Type B pancreatic cell (in vitro differentiated cells): Measurements from ENCODE around the gene TOPBP1. TPM values are rescaled to one million over a fixed set of nuclear protein-coding genes. Genes with fewer than 3 reads are reported as not detected.

Experiments used
- DNase-seq: peaks from one replicate; pipeline ENCODE4 v3.0.0; 2021; ENCODE audit warnings: mixed read lengths; ENCODE audit not compliant: unreplicated experiment; ENCODE audit errors: extremely low spot score
- H3K27ac Mint-ChIP-seq: 2 replicates; pipeline ENCODE4 v1.8.0; 2021; ENCODE audit warnings: mild to moderate bottlenecking, mixed read lengths
- H3K27me3 Mint-ChIP-seq: 2 replicates; pipeline ENCODE4 v1.8.0; 2021; ENCODE audit warnings: mixed read lengths
- H3K36me3 Mint-ChIP-seq: 2 replicates; pipeline ENCODE4 v1.8.0; 2021; ENCODE audit warnings: mixed read lengths
- H3K4me1 Mint-ChIP-seq: one replicate; pipeline ENCODE4 v1.8.0; 2021; ENCODE audit warnings: mixed read lengths; ENCODE audit not compliant: unreplicated experiment
- H3K4me3 Mint-ChIP-seq: 2 replicates; pipeline ENCODE4 v1.8.0; 2021; ENCODE audit warnings: mild to moderate bottlenecking, mixed read lengths
- H3K9me3 Mint-ChIP-seq: 2 replicates; pipeline ENCODE4 v1.8.0; 2021; ENCODE audit warnings: mixed read lengths
- total RNA-seq: library from RNA; stranded (reverse); gene quantifications from 2 replicates; pipeline ENCODE4 v1.2.1, GENCODE V29; 2021; ENCODE audit warnings: low replicate concordance
- TF ChIP-seq, protein P1 (sequence below): fragments of 200-600 bp; sonication (generic); conservative IDR thresholded peaks from 2 replicates; pipeline ENCODE4 v1.5.0; 2021; ENCODE audit warnings: antibody characterized with exemption, mild to moderate bottlenecking

TOPBP1 gene
- total RNA-seq, 1 donor from 2014 or later, result 44.4 TPM

DNA sequence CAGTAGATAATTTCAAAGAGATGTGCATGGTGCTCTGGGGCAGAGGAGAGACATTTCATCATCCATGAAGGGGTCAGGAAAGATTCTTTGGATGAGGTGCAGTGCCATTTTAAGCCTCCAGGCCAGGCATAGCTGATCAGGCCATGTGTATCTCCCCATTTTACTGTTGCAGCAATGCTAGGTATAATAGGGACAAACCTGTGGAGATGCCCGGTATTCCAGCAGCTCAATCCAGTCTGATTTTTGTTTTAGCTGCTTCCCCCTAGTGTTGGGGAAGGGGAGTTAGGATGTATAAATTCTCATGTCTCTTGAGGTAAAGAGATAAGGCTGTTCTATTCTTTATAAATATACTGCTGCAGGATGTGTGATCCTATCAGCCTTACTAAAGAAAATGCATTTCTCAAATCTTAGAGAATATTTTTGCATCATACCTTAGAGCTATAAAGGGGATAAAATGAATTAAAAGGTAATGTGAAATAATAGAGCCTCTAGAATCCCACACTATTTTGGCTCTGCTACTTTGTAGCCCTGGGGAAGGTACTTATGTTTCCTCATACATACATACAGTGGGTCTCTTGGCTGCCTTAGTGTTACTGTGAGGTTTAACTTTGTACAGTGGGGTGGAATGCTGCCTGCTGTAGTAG, 83.1 kb downstream of the TOPBP1 start:
- Mint-ChIP-seq H3K9me3 (no peaks in the 10 kb centered on the region), H3K4me3 (peak overlapping the region; percentile 55), H3K27me3 (no peaks in the 10 kb centered on the region), H3K27ac (peak overlapping the region; percentile 51), H3K4me1 (peaks cover 32% of the 10 kb centered on the region), H3K36me3 (peaks cover 31% of the 10 kb centered on the region)
- no peak for DNase-seq
- TF ChIP-seq, protein P1, sequence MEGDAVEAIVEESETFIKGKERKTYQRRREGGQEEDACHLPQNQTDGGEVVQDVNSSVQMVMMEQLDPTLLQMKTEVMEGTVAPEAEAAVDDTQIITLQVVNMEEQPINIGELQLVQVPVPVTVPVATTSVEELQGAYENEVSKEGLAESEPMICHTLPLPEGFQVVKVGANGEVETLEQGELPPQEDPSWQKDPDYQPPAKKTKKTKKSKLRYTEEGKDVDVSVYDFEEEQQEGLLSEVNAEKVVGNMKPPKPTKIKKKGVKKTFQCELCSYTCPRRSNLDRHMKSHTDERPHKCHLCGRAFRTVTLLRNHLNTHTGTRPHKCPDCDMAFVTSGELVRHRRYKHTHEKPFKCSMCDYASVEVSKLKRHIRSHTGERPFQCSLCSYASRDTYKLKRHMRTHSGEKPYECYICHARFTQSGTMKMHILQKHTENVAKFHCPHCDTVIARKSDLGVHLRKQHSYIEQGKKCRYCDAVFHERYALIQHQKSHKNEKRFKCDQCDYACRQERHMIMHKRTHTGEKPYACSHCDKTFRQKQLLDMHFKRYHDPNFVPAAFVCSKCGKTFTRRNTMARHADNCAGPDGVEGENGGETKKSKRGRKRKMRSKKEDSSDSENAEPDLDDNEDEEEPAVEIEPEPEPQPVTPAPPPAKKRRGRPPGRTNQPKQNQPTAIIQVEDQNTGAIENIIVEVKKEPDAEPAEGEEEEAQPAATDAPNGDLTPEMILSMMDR, result peak; percentile 81

DNA sequence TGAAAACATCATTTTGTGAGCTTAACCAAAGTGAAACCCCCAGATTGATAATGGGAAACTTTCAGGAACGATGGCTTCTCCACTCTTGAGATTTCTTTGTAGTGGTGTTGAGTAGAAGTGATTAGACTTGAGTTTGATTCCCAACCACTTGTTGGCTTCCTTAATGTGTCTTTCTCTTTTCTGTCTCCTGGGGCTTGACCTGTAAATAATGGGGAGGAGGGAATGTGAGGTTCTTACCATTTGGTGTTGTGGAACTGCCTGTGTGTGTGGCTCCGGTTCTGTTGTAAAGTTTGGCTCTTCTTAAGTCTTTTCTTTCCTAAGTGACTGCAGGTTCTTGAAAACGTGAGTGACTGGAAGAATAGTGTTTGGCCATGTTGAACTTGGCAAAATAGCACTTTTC, 85.6 kb downstream of the TOPBP1 start:
- no peaks in the 10 kb centered on the region for H3K9me3 Mint-ChIP-seq
- TF ChIP-seq, protein P1, result no peak
- peak overlapping the region; percentile 48 for H3K27ac Mint-ChIP-seq
- peak overlapping the region; percentile 82 for H3K4me3 Mint-ChIP-seq
- H3K4me1 Mint-ChIP-seq, result peaks cover 39% of the 10 kb centered on the region
- H3K27me3 Mint-ChIP-seq, result no peaks in the 10 kb centered on the region
- no peak for DNase-seq
- peaks cover 31% of the 10 kb centered on the region for H3K36me3 Mint-ChIP-seq

DNA sequence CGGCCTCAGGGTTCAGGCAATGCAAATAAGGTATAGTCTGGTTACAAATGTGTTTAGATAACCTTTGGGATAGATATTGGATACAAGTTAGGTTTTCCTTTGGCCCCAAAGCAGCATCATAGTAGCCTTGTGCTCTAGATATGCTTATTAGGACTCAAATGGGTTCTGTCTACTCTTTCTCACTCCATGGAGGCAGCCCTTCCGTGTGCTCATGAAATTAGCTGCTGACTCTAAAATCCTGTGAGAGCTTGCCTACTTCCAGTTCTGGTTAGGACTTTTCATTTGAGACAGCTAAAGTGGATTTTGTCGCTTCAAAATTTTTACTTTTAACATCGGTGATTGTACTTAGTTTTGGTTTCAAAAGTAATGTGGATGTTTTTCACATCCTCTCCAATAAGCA, 86.7 kb downstream of the TOPBP1 start:
- TF ChIP-seq, protein P1, result no peak
- H3K36me3 Mint-ChIP-seq, result peaks cover 30% of the 10 kb centered on the region
- H3K4me1 Mint-ChIP-seq, result peaks cover 43% of the 10 kb centered on the region
- peak overlapping the region; percentile 94 for H3K4me3 Mint-ChIP-seq
- no peak for DNase-seq
- H3K9me3 Mint-ChIP-seq, result no peaks in the 10 kb centered on the region
- no peaks in the 10 kb centered on the region for H3K27me3 Mint-ChIP-seq
- peak overlapping the region; percentile 95 for H3K27ac Mint-ChIP-seq

GRCh38 chr3:133574260-133574881, 87.4 kb downstream of the TOPBP1 start:
- no peaks in the 10 kb centered on the region for H3K9me3 Mint-ChIP-seq
- H3K27ac Mint-ChIP-seq, result peak overlapping the region; percentile 95
- no peaks in the 10 kb centered on the region for H3K27me3 Mint-ChIP-seq
- H3K4me3 Mint-ChIP-seq, result peak overlapping the region; percentile 94
- peaks cover 47% of the 10 kb centered on the region for H3K4me1 Mint-ChIP-seq
- TF ChIP-seq, protein P1, result no peak
- H3K36me3 Mint-ChIP-seq, result peaks cover 28% of the 10 kb centered on the region
- DNase-seq, result peak; percentile 82

- peak within 1 kb of the TSS; percentile 96 for H3K27ac Mint-ChIP-seq
- no peak for DNase-seq
- peaks cover 43% of the 10 kb centered on the region for H3K4me1 Mint-ChIP-seq
- H3K4me3 Mint-ChIP-seq, result peak within 1 kb of the TSS; percentile 94
- TF ChIP-seq, protein P1, result no peak
- H3K36me3 Mint-ChIP-seq, result peaks cover 28% of the 10 kb centered on the region
- no peaks in the 10 kb centered on the region for H3K9me3 Mint-ChIP-seq
- no peaks in the 10 kb centered on the region for H3K27me3 Mint-ChIP-seq
Measured at GRCh38 chr3:133573629-133574194, 88.0 kb downstream of the TOPBP1 start, which contains the start of gene CDV3. CDV3 (plus strand) TSS chr3:133573686; CDS start chr3:133574045, 359 bp downstream.
